Skeletal muscle cell (primary cell): ENCODE data around the gene SETD7.

ENCODE experiments used
- DNase-seq: peaks from one replicate; pipeline ENCODE4 v3.0.0-alpha.2; 2010; ENCODE audit warnings: low read depth
- H3K4me3 ChIP-seq: 2 replicates; pipeline ENCODE4 v1.5.1; 2011; ENCODE audit warnings: low read depth, mild to moderate bottlenecking, control low read depth, low read length, moderate library complexity

The SETD7 gene

GRCh38 chr4:139556071-139556723, at the start of gene SETD7:
TSS of gene SETD7 (minus strand) at chr4:139556219. CDS start at chr4:139556137, 82 bp downstream.
- DNase-seq = peak; percentile 58
- H3K4me3 ChIP-seq = peak within 1 kb of the TSS; percentile 83

GRCh38 chr4:139605516-139605915, 49.5 kb upstream of the SETD7 start:
- no peak for DNase-seq
- H3K4me3 ChIP-seq = no peak overlapping the region

GRCh38 chr4:139603576-139604410, 47.8 kb upstream of the SETD7 start:
- DNase-seq = no peak
- H3K4me3 ChIP-seq = no peak overlapping the region

- H3K4me3 ChIP-seq = no peak overlapping the region
- DNase-seq = no peak
These were observed 46.8 kb upstream of the SETD7 start for GRCh38 chr4:139602776-139603360.

- DNase-seq = no peak
- no peak overlapping the region for H3K4me3 ChIP-seq
These were observed 44.6 kb upstream of the SETD7 start for GRCh38 chr4:139600662-139601061.

GRCh38 chr4:139599594-139600374, 43.8 kb upstream of the SETD7 start:
- no peak overlapping the region for H3K4me3 ChIP-seq
- no peak for DNase-seq

GRCh38 chr4:139599076-139599475, 43.1 kb upstream of the SETD7 start:
- no peak for DNase-seq
- no peak overlapping the region for H3K4me3 ChIP-seq

- H3K4me3 ChIP-seq = no peak overlapping the region
- DNase-seq = no peak
These were observed 40.8 kb upstream of the SETD7 start for GRCh38 chr4:139596684-139597279.

GRCh38 chr4:139596034-139596683, 40.1 kb upstream of the SETD7 start:
- no peak overlapping the region for H3K4me3 ChIP-seq
- no peak for DNase-seq

GRCh38 chr4:139594591-139595185, 38.7 kb upstream of the SETD7 start:
- no peak overlapping the region for H3K4me3 ChIP-seq
- no peak for DNase-seq

- no peak overlapping the region for H3K4me3 ChIP-seq
- no peak for DNase-seq
These were observed 37.1 kb upstream of the SETD7 start for GRCh38 chr4:139593091-139593564.

- no peak for DNase-seq
- no peak overlapping the region for H3K4me3 ChIP-seq
These were observed 33.5 kb upstream of the SETD7 start for GRCh38 chr4:139589336-139590018.

GRCh38 chr4:139587446-139587845, 31.4 kb upstream of the SETD7 start:
- DNase-seq = no peak

GRCh38 chr4:139585473-139585872, 29.5 kb upstream of the SETD7 start:
- no peak for DNase-seq
- H3K4me3 ChIP-seq = no peak overlapping the region

More at GRCh38 chr4:139587446-139587845, 31.4 kb upstream of the SETD7 start:
- no peak overlapping the region for H3K4me3 ChIP-seq

- H3K4me3 ChIP-seq = no peak overlapping the region
- DNase-seq = no peak
These were observed 28.8 kb upstream of the SETD7 start for GRCh38 chr4:139584784-139585183.

- no peak overlapping the region for H3K4me3 ChIP-seq
- no peak for DNase-seq
These were observed 28.0 kb upstream of the SETD7 start for GRCh38 chr4:139584013-139584412.

GRCh38 chr4:139582044-139582443, 26.0 kb upstream of the SETD7 start:
- no peak overlapping the region for H3K4me3 ChIP-seq
- no peak for DNase-seq

- H3K4me3 ChIP-seq = no peak overlapping the region
- no peak for DNase-seq
These were observed 25.1 kb upstream of the SETD7 start for GRCh38 chr4:139581096-139581495.
